Activated CD8-positive, alpha-beta memory T cell treated with anti-CD3 and anti-CD28 coated beads for 1 hour (primary cell): ENCODE results near the gene AKAP6.

Source experiments
- DNase-seq, 2 donors: peaks; one replicate each; pipeline ENCODE4 v3.0.0-alpha.2; 2020; ENCODE audit warnings: low read depth in 1 of 2; ENCODE audit errors: extremely low read depth in 1 of 2

Gene AKAP6

DNA sequence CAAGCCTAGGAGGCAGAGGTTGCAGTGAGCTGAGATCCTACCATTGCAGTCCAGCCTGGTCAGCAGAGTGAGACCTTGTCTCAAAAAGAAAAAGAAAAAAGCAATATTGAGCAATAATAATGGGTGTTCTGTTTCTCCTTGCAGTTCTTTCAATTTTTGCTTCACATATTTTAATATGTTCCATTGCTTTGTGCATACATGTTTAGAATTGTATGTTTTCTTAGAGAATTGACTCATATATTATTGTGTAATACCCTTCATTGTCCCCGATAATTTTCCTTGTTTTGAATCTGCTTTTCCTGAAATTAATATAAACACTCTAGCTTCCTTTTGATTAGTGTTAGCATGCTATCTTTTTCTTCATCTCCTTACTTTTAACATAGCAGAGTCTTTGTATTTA lies 471.2 kb downstream of the AKAP6 start:
- DNase-seq, result no peak

DNA sequence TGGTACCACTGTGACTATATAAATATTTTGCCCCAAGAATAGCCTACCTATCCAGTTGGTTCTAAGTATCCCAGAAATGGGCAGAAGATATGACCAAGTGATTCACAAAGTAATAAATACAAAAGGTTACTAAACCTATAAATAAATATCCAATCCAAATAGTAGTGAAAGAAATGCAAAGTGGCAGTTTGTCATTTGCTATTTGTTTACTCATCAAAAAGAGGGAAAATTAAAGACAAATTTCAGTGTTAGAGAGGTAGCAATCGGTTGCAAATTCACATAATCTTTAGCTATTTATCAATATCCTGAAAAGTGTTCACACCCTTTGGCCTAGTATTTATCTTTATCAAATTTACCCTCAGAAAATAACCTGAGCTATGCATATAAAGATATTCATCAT lies 473.2 kb downstream of the AKAP6 start:
- no peak for DNase-seq

DNA sequence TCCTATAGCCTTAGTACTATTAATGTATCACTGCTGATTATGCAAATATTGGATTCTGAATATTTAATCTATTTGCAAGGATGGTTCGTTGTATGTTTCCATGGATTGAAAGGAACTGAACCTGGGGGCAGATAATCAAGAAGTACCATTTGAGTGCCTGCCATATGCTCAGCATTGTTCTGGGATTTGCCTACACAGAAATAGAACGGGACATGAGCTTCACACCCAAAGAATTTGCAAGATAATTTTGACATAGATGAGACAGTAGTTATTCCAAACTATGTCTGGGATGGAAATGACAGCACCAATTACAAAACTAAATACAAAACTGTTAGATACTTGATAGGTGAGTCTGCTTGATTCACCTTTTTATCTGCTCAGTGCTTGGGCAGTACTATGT lies 476.9 kb downstream of the AKAP6 start:
- no peak for DNase-seq

DNA sequence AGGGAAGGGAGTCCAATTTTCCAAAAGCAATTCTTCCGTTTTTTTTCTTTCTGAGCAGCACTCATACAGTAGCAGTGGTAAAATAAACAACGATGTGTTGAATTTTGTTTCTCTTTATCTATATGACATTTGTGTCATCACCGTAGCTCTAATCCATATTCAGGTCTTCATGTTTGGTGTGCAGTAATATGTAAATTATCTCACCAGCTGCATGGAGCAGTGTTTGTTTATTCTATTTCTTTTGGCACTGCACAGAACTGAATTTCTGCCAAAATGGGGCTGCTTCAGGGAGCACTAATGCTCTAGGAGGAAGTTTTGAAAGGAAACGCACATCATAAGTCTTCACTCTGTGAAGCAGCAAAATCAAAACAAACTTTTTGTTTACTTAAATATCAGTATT lies 479.5 kb downstream of the AKAP6 start:
- no peak for DNase-seq

DNA sequence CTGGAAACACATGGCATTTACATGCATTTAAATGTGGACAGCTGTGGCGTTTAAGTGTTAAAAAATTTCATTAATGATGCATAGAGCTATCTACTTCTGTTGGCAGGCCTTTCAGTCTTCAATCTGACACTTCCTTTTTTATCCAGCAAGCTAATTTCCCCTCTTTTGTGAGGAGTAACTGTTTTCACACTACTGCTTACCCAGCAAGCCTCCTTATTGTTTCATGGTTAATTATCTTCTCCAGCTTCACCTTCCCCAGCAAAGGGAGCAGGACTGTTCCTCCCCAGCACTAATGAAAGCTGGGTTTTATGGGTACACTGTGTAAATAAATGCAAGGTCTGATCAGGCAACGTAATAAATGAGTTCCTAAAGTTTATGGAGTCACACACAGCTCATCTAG lies 480.2 kb downstream of the AKAP6 start:
- DNase-seq, result no peak

DNA sequence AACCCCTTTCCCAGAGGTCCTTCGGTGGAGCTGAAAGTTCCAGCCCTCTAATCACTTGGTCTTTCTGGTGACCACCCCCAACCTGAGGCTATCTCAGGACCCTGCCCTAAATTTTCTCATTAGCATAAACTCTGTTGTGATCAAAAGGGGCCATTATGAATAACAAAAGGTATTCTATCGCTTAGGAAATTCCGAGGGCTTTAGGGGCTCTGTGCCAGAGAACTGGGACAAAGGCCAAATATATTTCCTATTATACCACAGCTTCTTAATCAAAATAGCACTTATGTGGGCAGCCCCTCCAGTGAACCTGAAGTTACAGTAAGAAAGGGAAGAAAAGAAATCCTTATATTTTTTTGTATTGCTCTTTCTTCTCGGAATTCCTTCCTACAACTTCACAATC lies 484.3 kb downstream of the AKAP6 start:
- DNase-seq, result no peak

DNA sequence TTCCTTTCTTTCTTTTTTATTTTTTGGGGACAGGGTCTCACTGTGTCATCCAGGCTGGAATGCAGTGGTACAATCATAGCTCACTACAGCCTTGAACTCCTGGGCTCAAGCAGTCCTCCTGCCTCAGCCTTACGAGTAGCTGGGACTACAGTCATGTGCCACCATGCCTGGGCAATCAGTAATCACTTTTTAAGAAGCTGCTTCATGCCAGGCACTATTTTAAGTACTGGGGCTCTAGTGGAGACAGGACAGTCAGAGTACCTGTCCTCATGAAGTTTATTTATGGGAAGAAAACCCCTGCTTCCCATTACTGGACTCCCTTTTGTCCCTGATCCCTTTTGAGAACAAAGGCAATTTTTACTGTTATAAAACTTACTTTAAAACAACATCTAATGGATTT lies 485.6 kb downstream of the AKAP6 start:
- no peak for DNase-seq

DNA sequence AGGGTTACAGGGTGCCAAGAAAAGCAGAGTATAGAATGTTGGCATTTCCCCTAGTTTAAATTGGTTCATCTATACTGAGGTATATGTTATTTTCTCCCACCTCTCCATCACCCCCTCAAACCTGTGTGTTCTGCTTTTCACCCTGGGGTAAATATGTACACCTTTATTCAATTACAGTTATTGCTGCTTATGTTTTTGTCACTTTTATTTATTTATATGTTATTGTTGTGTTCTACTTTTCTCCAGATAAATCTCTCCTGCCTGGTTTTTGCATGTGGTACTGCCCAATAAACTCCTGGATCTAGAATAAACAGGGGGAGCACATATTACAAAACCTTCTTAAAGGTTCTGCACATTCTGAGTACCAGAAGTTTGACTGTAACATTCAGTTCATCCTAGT lies 487.5 kb downstream of the AKAP6 start:
- no peak for DNase-seq

DNA sequence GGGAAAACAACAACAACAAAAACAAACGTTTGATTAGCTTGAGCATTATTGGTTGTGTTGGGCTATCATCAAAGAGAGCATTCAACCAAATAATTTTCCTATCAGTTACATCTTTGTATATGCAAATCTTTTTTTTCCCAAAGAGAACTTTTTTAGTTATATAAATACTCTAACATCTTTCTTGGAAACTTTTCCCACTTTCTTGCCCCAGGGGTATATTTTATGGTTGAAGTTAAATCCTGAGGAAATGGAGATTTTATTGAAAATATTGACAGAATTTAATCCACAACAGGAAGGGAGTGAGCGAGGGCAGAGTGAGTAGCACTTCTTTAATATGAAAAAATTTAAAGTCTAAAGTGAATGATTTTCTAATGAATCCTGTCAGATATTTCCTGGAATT lies 488.7 kb downstream of the AKAP6 start:
- no peak for DNase-seq

DNA sequence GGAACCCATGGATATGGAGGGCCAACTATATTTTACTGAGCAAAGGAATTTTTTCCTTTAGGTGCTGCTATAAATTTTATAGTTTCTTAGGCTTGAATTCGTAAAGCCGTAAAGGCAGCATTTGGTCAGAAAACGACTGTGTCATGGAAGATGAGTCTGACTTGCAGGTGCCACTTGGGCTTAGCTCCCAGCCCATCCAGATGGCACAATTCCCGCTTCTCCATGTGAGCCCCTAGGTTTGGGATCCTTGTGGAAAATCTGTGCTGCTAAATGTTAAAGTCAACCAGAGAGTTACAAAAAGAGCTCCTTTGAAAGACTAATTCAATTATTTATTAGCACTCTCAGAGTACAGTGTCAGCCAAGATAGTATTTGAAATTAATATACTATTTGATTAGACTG lies 489.5 kb downstream of the AKAP6 start:
- no peak for DNase-seq

DNA sequence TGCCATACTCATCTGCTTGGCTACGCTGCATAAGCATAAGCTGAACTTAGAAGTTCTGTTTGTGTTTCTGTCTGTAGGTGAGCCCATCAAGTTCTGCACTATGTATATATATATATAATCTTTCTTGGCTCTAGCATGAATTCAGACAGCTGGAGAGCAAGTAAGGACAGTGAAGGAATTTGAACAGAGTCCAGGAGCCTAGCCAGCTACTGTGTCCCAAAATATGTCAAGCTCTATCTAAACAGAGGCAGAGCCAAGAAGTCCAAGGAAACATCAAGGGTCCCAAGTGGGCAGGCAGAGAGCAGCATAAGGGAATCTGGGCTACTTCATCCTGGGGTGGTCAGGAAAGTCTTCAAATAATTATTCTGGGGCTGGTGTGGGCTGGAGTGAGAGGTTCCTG lies 491.1 kb downstream of the AKAP6 start:
- no peak for DNase-seq

DNA sequence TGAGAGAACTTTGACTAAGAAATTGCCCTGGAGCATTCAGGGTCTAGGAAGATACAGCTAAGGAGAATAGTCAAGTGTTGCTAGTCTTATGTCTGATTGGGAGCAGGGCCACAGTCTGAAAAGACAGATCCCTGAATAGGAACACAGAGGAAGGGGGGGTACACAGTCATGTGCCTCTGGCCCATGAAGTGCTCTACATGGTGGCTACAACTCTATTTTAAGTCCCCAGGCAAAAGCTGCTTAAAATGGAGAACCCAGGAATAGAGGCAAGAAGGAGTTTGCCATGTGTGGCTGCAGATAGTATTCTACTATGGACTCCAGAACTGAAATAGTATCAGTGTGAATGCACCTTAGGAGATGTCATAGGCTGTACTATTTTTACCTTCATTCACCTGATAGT lies 491.6 kb downstream of the AKAP6 start:
- no peak for DNase-seq

DNA sequence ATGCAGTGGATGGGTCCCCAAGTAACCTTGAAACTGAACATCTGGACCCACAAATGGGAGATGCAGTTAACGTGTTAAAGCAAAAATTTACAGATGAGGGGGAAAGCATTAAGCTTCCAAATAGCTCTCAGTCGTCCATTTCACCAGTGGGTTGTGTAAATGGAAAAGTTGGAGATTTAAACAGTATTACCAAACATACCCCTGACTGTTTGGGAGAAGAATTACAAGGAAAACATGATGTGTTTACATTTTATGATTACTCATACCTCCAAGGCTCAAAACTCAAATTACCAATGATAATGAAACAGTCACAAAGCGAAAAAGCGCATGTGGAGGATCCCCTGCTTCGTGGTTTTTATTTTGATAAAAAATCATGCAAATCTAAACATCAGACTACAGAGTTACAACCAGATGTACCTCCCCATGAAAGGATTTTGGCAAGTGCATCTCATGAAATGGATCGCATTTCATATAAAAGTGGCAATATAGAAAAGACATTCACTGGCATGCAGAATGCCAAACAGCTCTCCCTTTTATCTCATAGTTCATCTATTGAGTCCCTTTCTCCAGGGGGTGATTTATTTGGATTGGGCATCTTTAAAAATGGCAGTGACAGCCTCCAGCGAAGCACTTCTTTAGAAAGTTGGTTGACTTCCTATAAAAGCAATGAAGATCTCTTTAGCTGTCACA lies 493.0 kb downstream of the AKAP6 start:
- no peak for DNase-seq

DNA sequence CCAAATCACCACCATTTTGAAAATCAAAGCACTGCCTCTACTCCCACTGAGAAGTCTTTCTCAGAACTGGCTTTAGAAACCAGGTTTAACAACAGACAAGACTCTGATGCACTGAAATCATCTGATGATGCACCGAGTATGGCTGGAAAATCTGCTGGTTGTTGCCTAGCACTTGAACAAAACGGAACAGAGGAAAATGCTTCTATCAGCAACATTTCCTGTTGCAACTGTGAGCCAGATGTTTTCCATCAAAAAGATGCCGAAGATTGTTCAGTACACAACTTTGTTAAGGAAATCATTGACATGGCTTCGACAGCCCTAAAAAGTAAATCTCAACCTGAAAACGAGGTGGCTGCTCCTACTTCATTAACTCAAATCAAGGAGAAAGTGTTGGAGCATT lies 494.6 kb downstream of the AKAP6 start:
- DNase-seq, result no peak

DNA sequence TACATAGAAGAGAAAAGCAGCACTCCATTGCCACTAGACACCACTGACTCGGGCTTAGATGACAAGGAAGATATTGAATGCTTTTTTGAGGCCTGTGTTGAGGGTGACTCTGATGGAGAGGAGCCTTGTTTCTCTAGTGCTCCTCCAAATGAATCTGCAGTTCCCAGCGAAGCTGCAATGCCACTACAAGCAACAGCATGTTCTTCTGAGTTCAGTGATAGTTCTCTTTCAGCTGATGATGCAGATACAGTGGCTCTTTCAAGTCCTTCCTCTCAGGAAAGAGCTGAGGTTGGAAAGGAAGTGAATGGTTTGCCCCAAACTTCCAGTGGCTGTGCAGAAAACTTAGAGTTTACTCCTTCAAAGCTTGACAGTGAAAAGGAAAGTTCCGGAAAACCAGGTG lies 495.1 kb downstream of the AKAP6 start:
- no peak for DNase-seq

DNA sequence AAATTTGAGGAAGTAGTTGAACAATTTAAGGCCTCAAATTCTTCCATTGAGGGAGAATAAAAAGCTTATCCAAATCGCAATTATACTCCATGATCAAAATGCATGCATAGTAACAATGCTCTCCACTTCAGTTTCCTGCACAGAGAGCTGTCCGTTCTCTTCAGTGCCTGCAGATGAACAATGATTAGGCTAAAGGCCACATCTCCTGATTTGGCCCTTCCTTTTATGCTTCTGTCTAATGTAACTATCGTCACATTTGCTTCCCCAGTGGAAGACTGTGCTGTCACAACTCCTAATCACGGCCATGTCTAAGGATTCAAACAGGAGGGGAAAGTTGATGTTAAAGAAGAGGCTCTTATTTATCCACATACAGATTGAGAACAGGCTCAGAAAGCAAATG lies 496.0 kb downstream of the AKAP6 start:
- no peak for DNase-seq

DNA sequence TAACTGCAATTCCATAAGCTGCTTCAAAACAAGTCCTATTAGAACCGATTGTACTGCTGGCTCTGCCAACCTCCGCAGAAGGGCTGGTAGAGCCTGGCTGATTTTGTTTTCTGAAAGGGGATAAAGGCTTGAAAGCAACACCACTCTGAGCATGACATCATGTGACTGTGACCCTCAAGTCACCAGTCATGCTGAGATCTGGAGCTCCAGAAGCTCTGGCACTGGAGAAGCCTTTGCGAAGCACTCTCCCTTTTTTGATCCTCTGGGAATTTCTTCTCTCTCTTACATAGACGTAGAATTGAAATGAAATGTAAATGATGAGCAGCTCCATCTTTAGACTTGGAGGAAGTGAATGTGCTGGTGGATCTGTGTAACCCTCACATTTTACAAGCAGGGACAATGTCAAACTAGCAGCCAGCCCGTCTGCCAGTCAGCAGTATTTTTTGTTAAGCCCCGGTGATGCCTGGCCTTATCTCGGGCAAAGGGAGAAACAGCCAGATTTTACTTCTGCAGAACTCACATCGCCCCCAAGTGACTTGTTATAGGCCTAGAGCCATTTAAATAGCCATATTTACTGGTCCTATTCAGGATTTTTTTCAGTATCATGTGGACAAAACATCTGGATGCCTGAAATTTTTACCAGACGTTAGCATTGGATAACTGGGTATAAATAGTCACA lies 497.4 kb downstream of the AKAP6 start:
- DNase-seq, result no peak

DNA sequence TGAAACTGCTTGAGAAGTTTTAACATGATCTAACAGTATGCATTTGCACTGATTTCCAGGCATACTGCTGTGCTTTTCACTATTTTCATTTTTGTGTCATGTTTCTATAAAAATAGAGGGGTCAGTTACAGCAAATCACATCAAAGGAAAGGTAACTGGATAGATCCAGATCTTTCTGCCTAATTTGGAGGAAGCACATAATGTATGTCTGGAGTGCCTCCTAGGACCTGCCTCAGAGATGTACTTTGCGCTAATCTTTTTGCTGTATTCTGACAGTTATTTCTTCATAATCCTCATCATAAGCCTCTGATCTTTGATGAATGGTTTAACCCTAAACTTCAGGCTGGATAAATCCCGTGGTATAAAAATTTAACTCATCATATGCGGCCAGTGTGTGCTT lies 498.4 kb downstream of the AKAP6 start:
- DNase-seq, result no peak

DNA sequence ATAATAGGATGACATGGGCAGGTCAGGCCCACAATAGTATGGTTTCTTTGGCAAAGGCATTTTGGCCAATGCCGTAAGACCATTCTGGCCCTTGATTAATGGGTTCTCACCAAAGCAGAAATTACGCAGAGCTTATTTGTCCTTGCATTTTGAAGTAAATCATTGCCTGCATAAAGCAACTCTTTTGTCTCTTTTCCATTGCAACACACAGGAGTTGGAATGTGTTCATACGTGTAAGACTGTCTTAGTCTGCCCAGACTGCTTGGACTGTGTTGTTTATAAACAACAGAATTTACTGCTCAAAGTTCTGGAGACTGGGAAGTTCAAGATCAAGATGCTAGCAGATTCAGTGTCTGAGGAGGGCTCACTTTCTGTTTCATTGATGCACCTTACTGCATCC lies 506.8 kb downstream of the AKAP6 start:
- no peak for DNase-seq

DNA sequence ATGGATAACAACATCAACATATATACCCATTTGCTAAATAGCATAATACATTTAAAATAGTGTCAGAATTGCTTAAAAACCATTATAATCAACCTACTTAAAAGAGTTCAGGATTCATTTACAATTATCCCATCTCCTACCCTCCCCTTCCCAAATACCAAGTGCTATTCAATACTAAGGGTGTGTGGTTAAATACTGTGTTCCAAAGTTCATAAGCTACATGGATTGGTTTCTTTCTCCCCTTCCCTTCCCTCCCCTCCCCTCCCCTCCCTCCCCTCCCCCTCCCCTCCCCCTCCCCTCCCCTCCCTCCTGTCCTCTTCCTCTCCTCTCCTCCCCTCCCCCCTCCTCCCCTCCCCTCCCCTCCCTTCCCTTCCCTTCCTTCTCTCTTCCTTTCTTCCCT lies 512.6 kb downstream of the AKAP6 start:
- DNase-seq, result no peak

DNA sequence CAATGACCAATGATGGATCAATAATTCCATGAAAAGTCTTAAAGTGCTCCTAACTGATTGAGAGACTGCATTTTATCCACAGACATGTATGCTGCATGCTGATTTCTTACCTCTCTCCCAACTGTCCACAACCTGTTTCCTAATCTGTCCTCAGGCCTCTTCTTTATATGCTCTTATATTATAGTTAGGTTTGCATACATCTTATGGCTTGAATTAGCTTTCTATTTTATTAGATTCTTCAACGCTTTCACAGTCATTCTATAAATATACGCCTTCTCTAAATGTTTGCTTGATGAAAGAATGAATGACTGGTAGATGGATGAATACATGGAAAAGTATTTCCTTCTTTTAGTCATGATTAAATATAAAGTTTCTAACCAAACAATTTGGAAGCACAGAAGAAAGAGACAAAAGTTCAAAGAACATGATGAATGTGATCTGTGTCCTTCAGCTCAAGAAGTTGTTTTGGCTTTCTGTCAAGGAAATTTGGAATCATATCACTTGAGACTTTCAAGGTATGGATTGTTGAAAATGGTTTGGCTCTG lies 517.8 kb downstream of the AKAP6 start:
- no peak for DNase-seq

DNA sequence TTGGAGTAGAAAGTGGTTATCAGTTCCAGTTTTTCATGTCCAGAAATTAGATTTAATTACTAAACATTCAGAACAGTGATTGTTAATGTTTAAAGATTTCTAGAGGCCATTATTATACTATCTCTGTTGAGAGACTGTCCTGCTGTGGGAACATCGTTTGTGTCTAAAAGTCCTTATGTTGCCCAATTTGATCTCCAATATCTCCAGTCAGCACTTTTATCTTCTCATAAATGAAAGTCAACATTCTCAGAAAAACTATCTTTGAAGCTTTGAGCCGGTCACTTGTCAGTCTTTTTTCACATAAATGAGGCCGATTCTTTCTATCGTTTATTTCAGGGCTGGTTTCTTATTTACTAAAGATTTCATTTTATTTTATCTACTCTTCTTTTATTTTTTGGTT lies 518.8 kb downstream of the AKAP6 start:
- no peak for DNase-seq
